ENCODE measurements around the gene ABCA3.

Gene ABCA3

DNA sequence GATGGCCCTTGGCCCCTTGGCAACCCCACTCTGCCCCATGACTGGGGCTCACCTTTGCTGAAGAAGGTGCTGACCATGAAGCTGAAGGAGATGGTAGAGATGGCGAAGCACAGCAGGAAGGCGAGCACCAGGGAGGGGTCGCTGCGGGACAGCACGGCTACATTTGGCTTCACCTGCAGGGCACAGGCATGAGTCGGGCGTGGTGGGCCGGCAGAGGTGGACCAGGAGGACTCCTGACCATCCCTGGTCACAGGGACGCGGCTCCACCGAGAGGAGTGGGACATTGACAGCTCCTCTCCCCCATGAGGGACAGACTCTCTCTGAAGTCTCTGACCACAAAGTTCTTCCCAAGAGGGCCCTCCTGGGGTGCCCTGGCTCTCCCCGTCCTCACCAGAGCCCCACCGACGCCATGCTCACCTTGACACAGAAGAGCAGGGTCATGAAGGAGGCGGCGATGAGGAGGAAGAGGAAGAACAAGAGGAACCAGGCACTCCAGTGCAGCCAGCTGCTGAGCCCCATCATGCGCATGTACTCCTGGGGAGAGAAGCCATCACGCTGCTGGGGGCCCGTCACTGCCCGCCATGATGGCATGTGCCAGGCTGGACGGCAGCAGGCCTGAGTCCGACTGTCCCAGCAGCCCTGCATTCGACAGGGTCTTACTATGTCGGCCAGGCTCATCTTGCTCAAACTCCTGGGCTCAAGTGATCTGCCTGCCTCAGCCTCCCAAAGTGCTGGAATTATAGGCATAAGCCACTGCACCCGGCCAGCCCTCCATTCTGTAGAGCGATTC lies 23.1 kb downstream of the ABCA3 start:
- H4K20me1 ChIP-seq (ENCODE audit: insufficient read depth, low read length), result no peaks in the 10 kb centered on the region
- H3K4me2 ChIP-seq (ENCODE audit: low read length), result no peak overlapping the region
- no peak overlapping the region for H2AFZ ChIP-seq (ENCODE audit: low read depth, low read length)
- no peaks in the 10 kb centered on the region for H3K36me3 ChIP-seq (replicated peaks; ENCODE audit: low read depth, low read length)
- H3K9ac ChIP-seq (ENCODE audit: low read length), result no peak overlapping the region
- TF ChIP-seq EZH2phosphoT487 (IDR thresholded peaks at IDR 0.05; ENCODE audit: low read depth), result no peak
- TF ChIP-seq, protein P1, sequence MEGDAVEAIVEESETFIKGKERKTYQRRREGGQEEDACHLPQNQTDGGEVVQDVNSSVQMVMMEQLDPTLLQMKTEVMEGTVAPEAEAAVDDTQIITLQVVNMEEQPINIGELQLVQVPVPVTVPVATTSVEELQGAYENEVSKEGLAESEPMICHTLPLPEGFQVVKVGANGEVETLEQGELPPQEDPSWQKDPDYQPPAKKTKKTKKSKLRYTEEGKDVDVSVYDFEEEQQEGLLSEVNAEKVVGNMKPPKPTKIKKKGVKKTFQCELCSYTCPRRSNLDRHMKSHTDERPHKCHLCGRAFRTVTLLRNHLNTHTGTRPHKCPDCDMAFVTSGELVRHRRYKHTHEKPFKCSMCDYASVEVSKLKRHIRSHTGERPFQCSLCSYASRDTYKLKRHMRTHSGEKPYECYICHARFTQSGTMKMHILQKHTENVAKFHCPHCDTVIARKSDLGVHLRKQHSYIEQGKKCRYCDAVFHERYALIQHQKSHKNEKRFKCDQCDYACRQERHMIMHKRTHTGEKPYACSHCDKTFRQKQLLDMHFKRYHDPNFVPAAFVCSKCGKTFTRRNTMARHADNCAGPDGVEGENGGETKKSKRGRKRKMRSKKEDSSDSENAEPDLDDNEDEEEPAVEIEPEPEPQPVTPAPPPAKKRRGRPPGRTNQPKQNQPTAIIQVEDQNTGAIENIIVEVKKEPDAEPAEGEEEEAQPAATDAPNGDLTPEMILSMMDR (IDR thresholded peaks at IDR 0.05; ENCODE audit: low read depth, low read length), result no peak
- no peaks in the 10 kb centered on the region for H3K79me2 ChIP-seq (ENCODE audit: low read length)
- H3K4me1 ChIP-seq (ENCODE audit: low read length), result no peaks in the 10 kb centered on the region
- H3K4me3 ChIP-seq (ENCODE audit: low read length), result no peak overlapping the region
- 0 out of 2 replicates have a peak, but pooled peaks cover 3% of the 10 kb centered on the region for H3K27me3 ChIP-seq (ENCODE audit: low read depth, low read length)
- no peaks in the 10 kb centered on the region for H3K9me3 ChIP-seq (ENCODE audit: insufficient read depth, low read length)
- H3K27ac ChIP-seq (ENCODE audit: low read length), result no peak overlapping the region

DNA sequence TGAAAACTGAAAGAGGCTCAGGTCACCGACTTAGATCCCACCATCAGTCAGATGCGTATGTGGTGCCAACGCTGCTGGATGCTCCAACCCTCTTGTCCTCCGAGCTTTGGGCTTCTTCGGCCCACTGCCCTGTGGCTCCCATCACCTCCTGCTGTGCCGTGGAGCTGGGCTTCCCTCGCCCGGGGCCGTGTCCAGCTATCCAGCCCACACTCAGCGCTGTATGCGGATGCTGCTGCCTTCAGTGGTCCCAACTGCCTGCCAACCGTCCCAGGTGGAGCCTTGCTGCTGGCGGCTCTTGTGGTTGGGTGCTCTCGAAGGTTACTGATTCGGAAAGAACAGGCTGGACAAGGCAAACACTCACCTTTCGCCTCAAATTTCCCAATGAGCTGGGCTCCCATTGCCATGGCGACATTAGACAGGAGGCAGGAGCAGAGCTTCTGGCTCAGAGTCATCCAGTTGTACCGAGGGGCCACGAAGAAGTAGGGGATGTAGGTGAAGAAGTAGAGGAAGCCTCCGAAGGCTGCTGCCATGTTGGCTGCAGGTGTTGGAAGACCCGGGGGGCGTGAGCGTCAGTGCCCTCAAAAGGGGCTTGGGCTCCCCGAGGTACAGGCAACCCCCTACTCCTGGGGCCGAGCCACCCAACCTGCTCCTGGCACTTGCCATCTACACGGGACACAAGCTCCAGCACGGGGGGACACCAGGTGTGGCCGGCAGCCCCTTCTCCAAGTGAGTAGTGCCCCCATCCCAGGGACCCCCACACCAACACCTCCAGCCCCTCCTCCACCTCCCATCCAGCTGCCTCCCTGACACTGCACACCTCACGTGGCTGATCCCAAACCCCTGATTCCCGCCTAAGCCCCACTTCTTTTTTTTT lies 32.2 kb downstream of the ABCA3 start:
- no peak overlapping the region for H3K27ac ChIP-seq (ENCODE audit: low read length)
- H3K4me3 ChIP-seq (ENCODE audit: low read length), result no peak overlapping the region
- no peaks in the 10 kb centered on the region for H3K27me3 ChIP-seq (ENCODE audit: low read depth, low read length)
- H3K9me3 ChIP-seq (ENCODE audit: insufficient read depth, low read length), result no peaks in the 10 kb centered on the region
- TF ChIP-seq, protein P1 (IDR thresholded peaks at IDR 0.05; ENCODE audit: low read depth, low read length), result no peak
- TF ChIP-seq EZH2phosphoT487 (IDR thresholded peaks at IDR 0.05; ENCODE audit: low read depth), result no peak
- no peaks in the 10 kb centered on the region for H3K36me3 ChIP-seq (replicated peaks; ENCODE audit: low read depth, low read length)
- H2AFZ ChIP-seq (ENCODE audit: low read depth, low read length), result no peak overlapping the region
- H3K4me1 ChIP-seq (ENCODE audit: low read length), result no peaks in the 10 kb centered on the region
- no peaks in the 10 kb centered on the region for H3K79me2 ChIP-seq (ENCODE audit: low read length)
- H3K4me2 ChIP-seq (ENCODE audit: low read length), result no peak overlapping the region
- H3K9ac ChIP-seq (ENCODE audit: low read length), result no peak overlapping the region
- no peaks in the 10 kb centered on the region for H4K20me1 ChIP-seq (ENCODE audit: insufficient read depth, low read length)

DNA sequence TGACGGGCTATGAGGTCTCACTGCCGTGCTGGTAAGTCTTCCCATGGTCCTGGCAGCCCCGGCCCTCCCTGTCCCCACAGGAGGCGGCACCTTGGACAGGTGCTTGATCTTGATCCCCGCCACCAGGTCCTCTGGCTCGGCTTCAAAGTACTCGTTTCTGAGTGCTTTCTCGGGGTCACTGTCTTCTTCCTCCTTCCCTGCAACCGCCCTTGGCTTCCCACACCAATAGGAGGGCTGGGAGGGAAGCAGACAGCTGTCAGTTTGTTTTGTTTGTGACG lies 40.7 kb downstream of the ABCA3 start:
- Histone ChIP-seq H3K27me3 (ENCODE audit: low read depth, low read length) (0 out of 2 replicates have a peak, but pooled peaks cover 5% of the 10 kb centered on the region), H3K4me3 (ENCODE audit: low read length) (no peak overlapping the region), H4K20me1 (ENCODE audit: insufficient read depth, low read length) (no peaks in the 10 kb centered on the region), H3K36me3 (replicated peaks; ENCODE audit: low read depth, low read length) (no peaks in the 10 kb centered on the region), H3K79me2 (ENCODE audit: low read length) (no peaks in the 10 kb centered on the region), H3K9me3 (ENCODE audit: insufficient read depth, low read length) (no peaks in the 10 kb centered on the region), H3K4me1 (ENCODE audit: low read length) (peaks cover 16% of the 10 kb centered on the region), H3K9ac (ENCODE audit: low read length) (no peak overlapping the region), H3K4me2 (ENCODE audit: low read length) (no peak overlapping the region), H2AFZ (ENCODE audit: low read depth, low read length) (no peak overlapping the region), H3K27ac (ENCODE audit: low read length) (no peak overlapping the region)
- TF ChIP-seq EZH2phosphoT487 (IDR thresholded peaks at IDR 0.05; ENCODE audit: low read depth), result no peak

DNA sequence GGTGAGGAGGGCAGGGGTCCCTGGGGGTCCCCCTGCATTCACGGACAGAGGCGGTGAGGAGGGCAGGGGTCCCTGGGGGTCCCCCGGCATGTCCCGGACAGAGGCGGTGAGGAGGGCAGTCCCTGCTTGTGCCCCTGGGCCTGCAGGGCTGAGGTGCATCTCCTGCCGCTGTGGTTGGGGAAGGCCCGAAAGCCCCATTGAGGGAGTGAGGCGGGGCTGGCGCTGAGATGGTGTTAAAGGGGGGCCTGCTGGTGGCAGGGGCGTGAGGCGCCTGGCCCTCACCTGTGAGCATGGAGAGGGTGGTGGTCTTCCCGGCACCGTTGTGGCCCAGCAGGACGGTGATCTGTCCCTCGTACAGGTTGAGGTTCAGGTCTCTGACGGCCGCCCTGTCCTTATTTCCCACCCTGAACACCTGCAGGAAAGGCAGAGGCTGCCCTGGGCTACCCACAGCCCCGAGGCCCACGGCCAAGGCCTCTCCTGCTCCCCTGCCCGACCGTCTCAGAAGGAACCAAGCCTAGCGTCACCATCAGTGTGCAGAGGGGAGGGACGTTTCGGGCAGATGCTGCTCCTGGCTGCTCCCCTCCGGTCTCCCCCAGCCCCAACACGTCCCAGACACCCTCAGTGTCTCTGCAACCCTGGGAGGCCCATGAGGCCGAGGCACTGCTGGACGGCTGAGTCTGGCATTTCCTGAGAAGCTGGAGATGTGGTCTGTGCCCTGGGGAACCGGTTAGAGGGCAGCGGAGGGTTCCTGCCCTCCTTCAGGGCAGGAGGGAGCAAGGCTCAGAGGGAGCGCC lies 41.2 kb downstream of the ABCA3 start:
- no peaks in the 10 kb centered on the region for H3K9me3 ChIP-seq (ENCODE audit: insufficient read depth, low read length)
- no peaks in the 10 kb centered on the region for H3K79me2 ChIP-seq (ENCODE audit: low read length)
- no peaks in the 10 kb centered on the region for H4K20me1 ChIP-seq (ENCODE audit: insufficient read depth, low read length)
- H3K9ac ChIP-seq (ENCODE audit: low read length), result no peak overlapping the region
- no peaks in the 10 kb centered on the region for H3K36me3 ChIP-seq (replicated peaks; ENCODE audit: low read depth, low read length)
- no peak overlapping the region for H2AFZ ChIP-seq (ENCODE audit: low read depth, low read length)
- no peak overlapping the region for H3K27ac ChIP-seq (ENCODE audit: low read length)
- H3K4me2 ChIP-seq (ENCODE audit: low read length), result no peak overlapping the region
- TF ChIP-seq, protein P1 (IDR thresholded peaks at IDR 0.05; ENCODE audit: low read depth, low read length), result no peak
- H3K4me3 ChIP-seq (ENCODE audit: low read length), result no peak overlapping the region
- peaks cover 16% of the 10 kb centered on the region for H3K4me1 ChIP-seq (ENCODE audit: low read length)
- 0 out of 2 replicates have a peak, but pooled peaks cover 5% of the 10 kb centered on the region for H3K27me3 ChIP-seq (ENCODE audit: low read depth, low read length)
